ENCODE measurements around the gene NCAM1.

NCAM1 gene

DNA sequence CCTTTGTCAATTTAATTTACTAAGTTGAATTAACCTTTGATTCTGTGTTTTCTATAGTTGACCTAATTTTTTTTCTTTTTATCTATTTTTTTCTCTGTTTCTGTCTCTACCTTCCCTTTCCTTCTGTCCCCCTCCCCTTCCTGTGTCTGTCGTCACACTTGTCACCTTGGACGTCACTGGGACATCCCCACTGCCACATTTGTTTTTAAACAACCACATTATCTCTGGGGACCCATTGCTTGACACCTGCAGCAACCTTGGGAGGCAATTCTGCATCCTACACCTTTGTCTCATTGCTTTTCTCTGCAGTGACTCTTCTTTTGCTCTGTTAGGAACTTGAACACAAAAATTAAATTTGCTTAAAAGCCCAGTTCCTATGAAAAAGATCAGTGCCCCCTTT is 301.4 kb downstream of the NCAM1 start:
- no peak for TF ChIP-seq CTCF (IDR thresholded peaks at IDR 0.05)

DNA sequence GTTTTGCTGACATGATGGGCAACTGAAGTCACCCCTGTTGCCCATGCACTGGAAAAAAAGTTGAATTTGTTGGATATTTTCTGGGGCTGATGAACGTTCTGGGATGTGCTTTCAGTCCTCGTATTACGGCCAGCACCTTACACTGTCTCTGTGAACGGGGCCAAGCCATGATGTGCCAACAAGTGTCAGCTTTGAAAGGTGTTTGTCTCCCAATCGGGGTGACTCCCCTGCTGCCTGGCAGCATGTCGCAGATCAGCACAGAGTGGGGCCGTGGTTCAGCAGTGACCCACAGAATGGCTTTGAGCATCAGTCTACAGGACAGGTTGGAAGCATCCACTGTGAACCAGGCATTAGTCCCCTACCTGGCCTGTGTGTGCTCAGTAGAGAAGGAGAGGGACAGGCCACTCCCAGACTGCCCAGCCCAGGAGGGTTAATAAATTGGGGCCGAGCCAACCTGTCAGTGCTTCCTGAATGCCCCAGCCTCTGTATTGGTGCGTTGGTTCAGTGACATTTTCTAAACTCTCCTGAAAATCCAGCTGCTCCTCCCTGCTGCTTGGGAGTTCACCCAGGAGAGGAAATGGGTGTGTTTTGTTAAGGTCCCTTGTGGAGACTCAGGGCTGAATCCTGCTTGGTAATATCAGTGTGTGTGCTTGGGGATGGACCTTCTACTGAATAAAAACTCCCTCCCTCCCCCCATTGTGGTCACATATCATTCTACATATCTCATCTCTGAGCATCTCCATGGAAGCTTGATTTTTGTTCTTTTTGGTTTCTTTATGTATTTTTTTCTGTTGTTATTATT is 302.4 kb downstream of the NCAM1 start:
- TF ChIP-seq CTCF (IDR thresholded peaks at IDR 0.05), result no peak

DNA sequence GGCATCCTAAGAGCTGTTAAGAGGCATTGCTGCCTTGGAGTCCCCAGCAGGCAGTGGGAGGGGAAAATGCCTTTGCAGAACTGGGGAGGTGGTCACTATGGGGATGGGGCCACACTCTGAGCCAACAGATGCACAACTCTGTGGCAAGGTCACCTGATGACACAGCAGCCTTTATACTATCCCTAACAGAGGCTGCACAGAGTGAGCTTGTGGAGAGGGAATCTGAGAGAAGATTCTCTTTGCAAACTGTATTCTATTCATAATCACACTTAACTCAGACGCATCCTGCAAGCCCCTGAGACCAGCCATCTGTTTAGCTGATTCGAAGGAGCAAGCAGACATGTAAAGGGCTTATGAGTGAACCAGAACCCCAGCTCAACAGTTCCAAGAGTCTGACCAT is 304.1 kb downstream of the NCAM1 start:
- no peak for TF ChIP-seq CTCF (IDR thresholded peaks at IDR 0.05)

- no peak for TF ChIP-seq CTCF (IDR thresholded peaks at IDR 0.05)
Observed at GRCh38 chr11:113267493-113267892, 306.3 kb downstream of the NCAM1 start.

DNA sequence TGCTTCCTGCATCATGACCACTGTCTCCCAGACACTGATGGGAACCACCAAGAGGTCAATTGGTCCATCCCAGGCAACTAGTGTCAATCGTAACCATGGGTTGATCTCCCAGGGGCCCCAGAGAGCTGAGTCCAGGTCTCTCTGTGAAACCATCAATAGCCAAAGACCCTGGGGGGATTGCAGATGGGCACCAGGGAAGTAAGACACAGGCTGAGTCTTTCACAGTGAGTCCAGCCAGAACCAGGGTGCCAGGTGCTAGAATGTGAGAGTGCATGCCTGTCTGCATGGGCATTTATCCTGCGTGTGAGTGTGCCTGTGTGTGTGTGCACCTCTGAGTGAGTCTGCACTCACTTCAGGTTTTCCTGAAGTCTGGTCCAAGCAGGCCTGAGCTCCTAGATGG is 307.9 kb downstream of the NCAM1 start:
- no peak for TF ChIP-seq CTCF (IDR thresholded peaks at IDR 0.05)

DNA sequence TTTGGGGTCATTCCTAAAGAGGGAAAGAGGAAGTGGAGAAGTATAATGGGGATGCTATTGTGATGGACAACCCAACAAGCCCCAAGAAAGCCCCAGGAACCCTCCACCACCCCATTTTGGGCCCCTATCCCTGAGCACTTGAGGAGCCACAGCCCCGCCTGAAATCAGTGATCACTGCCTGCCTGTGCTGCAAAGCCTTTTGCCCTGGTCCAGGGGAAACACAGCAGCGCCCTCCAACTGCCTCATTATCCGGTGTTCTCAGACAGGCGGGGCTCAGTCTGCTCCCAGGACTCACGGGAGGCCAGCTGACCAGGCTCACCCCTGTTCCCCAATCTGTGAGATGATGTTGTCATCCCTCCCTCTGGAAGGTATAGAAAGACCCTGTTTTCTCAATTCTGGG is 308.4 kb downstream of the NCAM1 start:
- TF ChIP-seq CTCF (IDR thresholded peaks at IDR 0.05), result no peak

GRCh38 chr11:113270080-113270479 is 308.9 kb downstream of the NCAM1 start:
- no peak for TF ChIP-seq CTCF (IDR thresholded peaks at IDR 0.05)
